NK-92 treated with Interleukin-12 subunit alpha and Interleukin-12 subunit beta, amount 100 ng/mL, for 24 hours (cell line): ENCODE measurements around the gene PDSS2.
"Not testable (repeated sequence)": the region's sequence is repeated elsewhere in the genome, so short reads cannot be mapped to it uniquely, and the experiment has no call there.

ENCODE experiments used
- DNase-seq: peaks from one replicate; lab custom pipeline; 2025; lab: John Stamatoyannopoulos, UW

Gene PDSS2

DNA sequence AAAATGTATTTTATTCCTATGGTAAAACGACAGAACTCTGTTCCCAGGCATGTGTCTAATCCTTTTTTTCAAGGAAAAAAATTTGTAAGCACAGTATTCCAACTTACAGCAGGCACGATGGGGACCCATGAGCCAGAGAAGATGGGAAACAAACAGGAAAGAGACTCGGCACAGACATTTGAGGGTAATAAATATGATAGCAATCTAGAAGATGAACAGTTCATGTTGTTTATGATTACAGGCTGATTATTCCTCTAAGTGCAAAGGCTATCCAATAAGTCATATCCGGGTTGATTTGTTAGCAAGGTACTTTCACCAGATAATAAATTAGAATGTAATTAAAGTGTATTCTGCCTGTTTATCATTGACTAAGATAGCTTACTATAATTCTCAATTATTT, 43.2 kb downstream of the PDSS2 start:
- DNase-seq = no peak

DNA sequence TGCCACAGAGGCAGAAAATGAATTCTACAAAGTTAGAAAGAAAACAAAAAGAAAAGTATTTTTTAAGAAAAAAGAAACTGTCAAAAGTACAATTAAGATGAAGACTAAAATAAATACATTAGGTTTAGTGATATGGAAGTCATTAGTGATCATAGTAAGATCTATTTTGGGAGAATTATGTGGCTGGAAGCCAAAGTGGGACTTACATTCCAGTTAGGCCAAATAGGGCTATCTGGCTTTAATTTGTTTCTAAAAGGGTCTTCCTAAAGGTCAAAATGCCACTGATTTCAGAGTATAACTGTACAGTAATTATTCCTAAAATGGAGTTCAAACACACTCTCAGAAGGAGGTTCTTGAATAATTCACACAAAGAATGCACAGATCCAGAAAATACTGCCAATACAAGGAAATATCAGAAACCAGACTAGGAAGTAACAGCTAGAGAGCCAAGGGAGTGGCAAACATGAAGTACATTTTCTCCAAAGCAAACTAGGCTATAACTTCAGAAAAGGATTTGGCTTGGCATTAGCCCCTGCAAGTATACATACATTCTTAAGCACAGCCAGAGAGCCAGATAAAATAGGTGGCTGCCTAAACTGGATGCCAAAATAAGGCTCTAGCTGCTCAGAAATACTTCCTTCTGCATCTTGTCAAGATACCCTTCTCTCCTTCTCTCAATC, 45.3 kb downstream of the PDSS2 start:
- DNase-seq = no peak

DNA sequence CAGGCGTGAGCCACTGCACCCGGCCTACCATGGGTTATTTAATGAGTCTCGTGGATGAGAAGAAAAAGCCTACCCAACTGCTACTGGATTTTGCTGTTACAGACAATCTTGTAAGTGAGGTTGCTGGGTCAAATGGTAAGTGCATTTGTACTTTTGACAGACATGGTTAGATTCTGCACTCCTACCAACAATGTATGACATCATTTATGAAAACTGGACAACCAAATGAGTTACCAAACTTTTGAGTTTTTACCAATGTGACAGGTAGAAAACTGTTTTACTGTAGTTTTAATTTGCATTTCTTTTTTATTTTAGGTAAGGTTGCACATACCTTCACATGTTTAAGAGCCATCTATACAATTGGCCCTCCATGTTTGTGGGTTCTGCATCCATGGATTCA, 48.2 kb downstream of the PDSS2 start:
- no peak for DNase-seq

DNA sequence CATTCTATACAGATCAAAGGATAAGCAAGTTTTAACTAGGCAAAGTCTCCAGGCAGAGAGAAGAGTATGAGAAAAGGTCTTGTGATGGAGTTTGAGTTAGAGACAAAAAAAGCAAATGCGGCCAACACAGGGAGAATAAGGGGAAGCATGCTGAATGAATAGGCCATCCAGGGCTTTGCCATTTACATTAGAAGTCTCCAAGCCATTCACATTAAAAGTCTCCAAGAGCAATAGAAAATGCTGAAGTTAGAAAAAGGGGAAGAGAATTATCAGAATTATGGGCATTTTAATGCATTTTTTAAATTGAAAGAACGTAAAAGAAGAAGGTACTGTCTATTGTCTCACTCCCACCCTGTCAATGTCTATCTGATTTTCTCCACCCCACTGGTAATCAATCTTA, 49.4 kb downstream of the PDSS2 start:
- DNase-seq = no peak

DNA sequence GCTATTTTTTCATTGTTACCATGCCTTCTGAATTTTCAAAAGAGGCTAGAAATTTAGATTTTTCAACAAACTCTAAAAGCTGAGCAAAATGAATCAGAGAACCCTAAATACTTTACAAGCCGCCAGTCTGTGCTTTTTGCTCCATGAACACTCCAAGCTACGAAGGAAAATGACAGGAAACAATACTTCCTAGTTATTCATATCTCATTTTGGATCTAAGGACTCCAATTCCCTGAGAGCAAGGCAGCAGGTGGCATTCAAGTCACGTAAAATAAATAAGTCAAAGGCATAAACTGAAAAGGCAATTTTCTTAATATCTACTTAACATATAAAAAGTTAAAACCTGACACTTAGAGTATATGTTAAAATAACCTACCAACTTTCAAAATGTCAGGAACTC, 50.6 kb downstream of the PDSS2 start:
- no peak for DNase-seq

DNA sequence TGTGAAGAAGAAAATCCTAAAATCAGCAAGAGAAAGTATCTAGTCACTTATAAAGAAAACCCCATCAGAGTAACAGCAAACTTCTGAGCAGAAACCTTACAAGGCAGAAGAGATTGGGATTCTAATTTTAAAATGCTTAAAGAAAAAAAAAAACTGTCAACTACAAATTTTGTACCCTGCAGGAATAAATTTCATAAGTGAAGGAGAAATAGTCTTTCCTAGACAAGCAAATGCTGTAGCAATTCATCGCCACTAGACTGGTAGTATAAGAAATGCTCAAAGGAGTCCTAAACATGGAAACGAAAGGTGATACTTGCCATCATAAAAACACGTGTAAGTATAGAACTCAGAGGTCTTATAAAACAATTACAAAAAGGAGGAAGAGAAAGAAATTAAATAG, 54.4 kb downstream of the PDSS2 start:
- no peak for DNase-seq

DNA sequence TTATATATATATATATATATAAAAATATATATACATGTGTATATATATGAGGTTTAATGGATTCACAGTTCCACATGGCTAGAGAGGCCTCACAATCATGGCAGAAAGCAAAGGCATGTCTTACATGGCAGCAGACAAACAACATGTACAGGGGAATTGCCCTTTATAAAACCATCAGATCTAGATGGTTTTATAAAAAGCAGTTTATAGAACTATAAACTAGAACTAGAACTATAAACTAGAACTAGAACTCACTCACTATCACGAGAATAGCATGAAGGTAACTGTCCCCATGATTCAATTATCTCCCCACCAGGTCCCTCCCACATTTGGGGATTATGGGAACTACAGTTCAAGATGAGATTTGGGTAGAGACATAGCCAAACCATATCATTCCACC, 56.8 kb downstream of the PDSS2 start:
- no peak for DNase-seq

DNA sequence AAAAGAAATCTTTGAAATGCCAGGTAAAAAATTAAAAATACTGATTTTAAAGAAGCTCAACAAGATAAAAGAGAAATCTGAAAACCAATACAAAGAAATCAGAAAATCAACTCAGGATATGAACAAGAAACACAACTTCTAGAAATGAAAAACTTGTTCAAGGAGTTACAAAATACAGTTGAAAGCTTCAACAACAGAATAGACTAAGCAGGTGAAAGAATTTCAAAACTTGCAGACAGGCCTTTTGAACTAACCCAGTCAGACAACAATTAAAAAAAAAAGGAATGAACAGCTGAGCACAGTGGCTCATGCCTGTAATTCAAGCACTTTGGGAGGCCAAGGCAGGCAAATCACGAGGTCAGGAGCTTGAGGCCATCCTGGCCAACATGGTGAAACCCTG, 57.8 kb downstream of the PDSS2 start:
- no peak for DNase-seq

DNA sequence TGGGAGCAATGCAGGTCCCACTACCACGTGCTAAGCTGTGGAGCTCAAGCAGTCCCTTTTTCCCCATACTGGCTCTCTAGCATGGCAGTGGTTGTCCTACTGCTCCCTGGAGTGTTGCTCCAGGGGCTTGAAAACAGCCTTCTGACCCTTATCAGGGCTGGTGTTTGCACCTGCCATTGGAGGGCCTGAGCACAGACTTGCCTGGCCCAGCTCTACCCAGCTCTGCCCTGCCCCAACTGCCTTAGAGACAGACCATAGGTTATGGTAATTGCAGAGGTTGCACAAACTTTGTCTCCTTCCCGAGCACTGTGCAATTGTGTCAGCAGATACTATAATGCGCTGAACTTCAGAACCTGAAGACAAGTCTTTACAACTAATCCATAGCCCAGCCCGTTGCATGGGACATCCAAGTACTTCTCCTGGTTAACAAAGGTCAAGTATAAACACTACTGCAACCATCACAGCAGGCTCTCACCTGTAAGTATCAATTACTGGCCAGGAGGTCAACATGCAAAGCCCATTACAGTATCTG, 58.7 kb downstream of the PDSS2 start:
- no peak for DNase-seq

DNA sequence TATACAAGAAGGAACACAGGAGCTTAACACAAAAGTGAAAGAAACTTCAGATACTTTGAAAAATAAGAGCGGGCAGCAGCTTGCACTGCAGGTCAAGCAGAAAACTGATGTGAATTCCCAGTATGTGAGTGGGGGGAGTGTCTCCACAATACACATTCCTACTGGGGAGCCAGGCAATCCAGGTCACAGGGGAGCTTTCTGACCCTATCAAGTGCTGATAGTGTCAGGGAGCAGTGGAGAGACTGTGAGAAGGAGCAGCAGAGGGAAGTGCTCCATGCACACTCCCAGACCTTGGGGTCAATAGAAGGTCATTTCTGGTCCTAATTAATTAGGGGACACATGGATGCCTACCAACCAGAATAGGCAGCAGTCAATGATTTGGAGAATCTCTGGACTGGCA, 59.4 kb downstream of the PDSS2 start:
- DNase-seq = no peak

DNA sequence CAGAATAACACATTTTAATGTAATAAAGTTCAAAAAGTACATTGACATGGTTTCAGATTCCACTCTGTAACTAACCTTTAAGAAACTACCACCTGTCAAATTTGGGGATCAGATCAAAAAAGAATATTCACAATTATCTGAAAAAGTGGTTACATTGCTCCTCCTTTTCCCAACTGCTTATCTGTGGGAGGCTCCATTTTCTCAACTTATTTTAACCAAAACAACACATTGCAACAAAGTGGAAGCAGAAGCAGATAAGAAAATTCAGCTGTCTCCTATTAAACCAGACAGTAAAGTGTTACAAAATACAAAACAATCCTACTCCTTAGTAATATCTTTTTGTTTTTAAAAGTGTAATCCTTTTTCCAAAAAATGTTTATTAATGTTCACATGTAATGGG, 61.4 kb downstream of the PDSS2 start:
- no peak for DNase-seq

DNA sequence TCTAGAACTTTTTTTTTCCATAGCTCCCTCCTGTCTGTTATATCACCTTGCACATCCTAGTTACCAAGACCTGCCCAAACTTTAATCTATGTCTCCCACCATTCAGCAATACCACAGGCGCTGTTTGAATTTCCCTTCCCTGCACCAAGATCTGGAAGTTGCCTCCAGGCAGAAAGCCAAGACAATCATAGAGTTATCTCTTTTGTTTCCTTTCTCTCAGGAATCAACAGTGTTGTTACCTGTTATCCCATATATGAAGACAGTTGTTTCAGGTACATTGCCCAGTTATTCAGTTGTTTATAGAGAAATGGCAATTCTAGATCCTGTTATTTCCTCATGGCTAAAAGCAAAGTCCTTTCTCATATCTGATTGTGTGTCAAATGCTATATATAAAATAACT, 63.2 kb downstream of the PDSS2 start:
- no peak for DNase-seq

DNA sequence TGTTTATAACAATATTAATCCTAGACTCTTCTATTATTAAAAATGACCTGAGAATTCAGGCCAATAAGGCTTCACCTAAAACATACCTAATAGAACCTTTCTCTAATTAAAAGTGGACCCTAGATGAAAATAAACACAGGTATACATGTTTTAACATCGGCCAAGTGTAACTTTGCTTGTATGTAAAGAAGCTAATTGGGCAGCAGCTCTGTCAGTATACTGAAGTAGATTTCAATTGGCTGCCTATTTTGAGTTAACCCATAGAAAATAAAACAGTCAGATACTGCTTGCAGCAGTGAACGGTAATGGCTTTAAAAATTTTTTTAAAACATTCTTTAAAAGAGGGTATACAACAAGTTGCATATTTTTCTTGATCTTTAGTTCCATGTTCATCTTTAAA, 67.3 kb downstream of the PDSS2 start:
- DNase-seq = no peak

DNA sequence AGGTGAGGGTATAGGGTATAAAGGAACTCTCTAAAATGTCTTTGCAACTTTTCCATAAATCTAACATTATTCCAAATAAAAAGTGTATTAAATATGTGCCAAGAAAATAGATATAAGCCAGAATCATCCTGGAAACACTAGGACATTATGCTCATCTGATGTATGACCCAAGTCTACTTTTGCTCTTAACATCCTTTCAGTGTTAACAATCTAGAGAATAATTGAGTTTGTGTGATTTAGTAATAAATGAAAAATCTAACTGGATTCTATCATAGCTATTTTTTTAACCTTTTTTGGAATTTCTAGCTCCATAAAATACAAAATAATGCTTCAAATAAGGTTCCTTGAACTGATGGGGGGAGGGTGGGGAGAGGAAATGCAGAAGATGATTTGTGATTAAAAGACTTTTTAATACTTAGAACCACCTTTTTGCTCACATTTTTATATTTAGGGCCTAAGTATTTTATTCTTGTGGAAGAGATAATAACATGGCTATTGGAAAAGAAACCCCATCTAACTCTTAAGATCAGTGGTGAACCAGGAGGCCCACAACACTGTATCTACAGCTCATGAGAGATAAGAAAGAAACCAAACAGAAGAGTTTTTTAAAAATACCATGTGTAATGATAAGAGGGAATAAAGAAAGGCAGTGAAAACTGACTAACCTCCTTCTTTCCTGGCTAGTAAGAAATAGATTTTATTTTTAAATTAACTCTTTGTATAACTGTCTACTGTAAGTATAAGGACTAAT, 68.5 kb downstream of the PDSS2 start:
- no peak for DNase-seq

DNA sequence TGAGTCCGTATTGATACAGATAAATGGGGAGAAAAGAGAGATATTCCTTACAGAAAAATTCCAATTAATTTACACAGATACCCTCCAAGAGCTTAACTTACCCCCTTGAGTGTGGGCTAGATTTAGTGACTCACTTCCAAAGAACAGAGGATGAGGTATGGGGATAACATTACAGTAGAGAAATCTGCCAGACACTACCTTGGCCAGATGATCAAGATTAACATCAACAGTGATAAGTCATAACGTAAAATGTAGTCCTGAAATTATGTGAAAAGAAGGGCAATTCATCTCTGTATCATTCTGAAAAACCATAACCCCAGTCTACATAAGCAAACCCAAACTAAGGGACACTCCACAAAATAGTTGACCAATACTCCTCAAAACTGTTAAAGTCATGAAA, 69.3 kb downstream of the PDSS2 start:
- DNase-seq = no peak

DNA sequence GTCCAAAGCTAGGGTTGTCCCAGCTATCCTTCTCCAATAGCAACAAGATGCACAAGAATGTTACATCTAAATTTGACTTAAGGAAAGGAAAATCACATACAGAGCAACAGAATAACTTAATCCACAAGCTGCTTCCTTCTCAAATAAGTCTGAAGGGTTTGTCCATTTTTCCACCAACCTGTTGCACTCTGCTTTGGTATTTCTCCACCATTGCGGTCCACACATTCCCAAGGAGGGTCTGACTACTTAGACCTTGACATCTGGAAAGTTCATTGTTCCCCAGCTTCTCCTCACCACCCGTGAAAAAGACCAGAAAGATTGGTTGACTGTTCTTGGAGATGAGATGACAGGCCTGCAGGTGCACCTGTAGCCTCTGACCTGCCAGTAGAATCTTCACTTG, 72.5 kb downstream of the PDSS2 start:
- DNase-seq = no peak

DNA sequence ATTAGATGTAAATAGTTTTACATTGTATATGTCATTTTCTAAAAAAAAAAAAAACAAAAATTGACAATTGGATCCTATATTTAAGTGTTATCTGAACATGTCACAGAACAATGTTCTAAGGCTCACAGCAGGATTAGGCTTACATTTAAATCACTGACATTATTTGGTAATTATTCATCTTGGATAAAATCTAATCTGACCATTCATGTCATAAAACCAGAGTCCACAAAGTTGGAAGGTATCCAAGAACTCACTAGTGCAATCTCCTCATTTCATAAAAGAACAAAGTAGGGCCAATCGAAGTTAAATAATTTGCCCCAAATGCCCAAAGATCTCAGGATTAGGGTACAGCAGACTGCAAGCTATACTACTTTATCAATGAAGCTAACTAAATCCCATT, 73.0 kb downstream of the PDSS2 start:
- no peak for DNase-seq

DNA sequence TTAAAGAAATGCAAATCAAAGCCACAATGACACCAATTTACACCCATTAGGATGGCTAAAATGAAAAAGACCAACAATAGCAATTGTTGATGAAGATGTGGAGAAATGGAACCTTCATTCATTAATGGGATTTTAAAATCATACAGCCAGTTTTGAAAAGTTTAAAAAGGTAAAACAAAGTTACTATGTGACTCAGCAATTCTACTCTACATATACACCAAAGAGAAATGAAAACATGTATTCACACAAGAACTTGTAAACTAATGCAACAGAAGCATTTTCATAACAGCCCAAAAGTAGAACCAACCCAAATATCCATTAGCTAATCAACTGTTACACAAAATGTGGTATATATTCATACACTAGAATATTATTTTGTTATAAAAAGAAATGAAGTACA, 75.7 kb downstream of the PDSS2 start:
- no peak for DNase-seq

DNA sequence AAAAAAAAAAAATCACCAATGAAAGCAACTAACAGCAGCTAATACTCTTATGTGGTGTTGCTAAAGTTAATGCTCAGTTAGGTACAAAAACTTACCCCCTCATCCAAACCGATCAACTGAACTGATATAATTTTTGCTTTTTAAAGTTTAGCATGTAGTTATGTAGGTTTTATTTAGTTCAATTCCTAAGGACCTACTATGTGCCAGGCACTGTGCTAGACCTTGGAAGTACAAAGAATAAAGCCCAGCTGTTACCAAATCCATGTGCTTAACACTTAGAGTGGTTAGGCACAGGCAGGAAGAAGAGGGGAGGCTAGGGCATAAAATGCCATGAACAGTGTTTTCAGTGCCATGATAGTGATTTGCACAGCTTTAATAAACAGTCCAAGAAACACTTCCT, 85.1 kb downstream of the PDSS2 start:
- DNase-seq = no peak

DNA sequence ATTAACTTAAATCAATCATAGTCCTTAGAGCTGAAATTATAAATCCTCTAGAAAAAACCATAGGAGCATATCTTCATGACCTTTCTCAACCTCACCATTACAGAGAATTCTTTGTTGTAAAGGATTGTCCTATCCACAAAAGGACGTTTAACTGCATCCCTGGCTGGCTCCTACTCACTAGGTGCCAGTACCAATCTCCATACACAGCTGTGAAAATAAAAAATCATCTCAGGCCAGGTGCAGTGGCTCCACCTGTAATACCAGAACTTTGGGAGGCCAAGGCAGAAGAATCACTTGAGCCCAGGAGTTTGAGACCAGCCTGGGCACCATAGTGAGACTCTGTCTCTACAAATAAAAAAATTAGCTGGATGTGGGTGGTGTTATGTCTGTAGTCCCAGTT, 89.9 kb downstream of the PDSS2 start:
- no peak for DNase-seq

DNA sequence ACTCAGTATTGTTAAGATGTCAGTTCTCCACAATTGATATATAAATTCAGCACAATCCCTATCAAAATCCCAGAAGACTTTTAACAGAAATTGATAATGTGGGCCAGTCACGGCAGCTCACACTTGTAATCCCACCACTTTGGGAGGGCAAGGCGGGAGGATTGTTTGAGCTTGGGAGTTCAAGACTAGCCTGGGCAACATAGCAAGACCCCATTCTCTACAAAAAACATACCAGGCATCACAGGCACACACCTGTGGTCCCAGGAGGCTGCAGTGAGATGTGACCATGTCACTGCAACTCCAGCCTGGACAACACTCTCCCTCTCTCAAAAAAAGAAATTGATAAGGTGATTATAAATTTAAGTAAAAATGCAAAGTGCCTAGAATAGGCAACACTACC, 90.9 kb downstream of the PDSS2 start:
- no peak for DNase-seq

DNA sequence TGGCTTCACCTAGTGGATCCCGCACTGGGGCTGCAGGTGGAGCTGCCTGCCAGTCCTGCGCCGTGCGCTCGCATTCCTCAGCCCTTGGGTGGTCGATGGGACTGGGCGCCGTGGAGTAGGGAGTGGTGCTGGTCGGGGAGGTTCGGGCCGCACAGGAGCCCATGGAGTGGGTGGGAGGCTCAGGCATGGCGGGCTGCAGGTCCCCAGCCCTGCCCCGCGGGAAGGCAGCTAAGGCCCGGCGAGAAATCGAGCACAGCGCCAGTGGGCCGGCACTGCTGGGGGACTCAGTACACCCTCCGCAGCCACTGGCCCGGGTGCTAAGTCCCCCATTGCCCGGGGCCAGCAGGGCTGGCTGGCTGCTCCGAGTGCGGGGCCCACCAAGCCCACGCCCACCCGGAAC, 95.2 kb downstream of the PDSS2 start:
- DNase-seq = not testable (repeated sequence)

DNA sequence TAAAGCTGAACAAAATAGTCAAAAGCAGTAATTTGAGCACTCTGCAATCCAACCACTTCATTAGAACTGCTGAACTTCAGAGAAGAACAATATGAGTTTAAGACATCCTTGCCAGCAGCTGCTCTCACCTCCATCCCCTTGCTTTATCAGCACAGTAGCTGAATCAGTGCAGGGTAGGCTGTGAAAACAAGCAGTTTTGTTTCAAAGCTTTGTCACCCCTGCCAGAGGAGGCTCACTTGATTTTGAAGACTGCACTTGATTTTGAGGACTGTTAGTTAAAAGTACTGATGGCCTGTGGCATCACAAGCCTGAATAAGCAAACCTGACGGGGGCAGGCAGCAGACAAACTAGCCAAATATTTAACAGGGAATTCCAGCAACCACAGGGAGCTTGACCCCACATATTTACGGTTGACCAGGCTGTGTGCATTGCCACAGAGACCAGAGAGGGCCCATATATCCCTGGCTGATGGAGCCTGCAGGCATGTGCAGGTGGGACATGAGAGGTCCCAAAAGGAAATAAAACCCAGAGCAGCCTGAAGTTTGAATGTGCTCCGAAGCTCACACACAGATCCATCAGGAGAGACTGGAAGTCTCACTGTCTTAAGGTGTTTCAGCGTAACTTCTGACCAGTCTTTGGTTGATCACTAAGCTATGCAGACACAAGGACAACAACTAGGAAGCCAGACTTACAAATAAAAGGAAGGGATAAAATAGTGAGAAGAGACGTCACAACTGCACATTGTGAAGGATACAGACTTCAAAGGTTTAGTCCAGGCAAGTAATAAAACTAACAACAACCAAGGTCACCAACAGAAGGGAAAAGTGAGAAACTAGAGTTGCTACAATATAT, 97.4 kb downstream of the PDSS2 start:
- no peak for DNase-seq
